Activated T-cell treated with anti-CD3 and anti-CD28 coated beads, Interleukin-2, amount 50 U/mL, for 72 hours (primary cell): ENCODE measurements around the gene ELOA. TPM values are rescaled to one million over a fixed set of nuclear protein-coding genes. Genes with fewer than 3 reads are reported as not detected.
"Not testable (repeated sequence)": the region's sequence is repeated elsewhere in the genome, so short reads cannot be mapped to it uniquely, and the experiment has no call there.

ENCODE experiments used
- ATAC-seq, 2 donors: fragments of 150-1000 bp; cut with Tn5 transposase; replicated peaks in 1 of 2; 2 replicates each; pipeline ENCODE4 v1.10.0; 2021; ENCODE audit warnings: moderate library complexity in 2 of 2, mild to moderate bottlenecking in 1 of 2
- DNase-seq, 2 donors: peaks; one replicate each; pipeline ENCODE4 v3.0.0; 2021 to 2022; ENCODE audit warnings: mixed read lengths in 1 of 2
- H3K27ac Mint-ChIP-seq: one replicate; pipeline ENCODE4 v1.8.0; 2022; ENCODE audit warnings: mild to moderate bottlenecking, moderate library complexity, mixed read lengths
- H3K27me3 Mint-ChIP-seq: one replicate; pipeline ENCODE4 v1.8.0; 2022; ENCODE audit warnings: low read depth, mixed read lengths
- H3K36me3 Mint-ChIP-seq, 2 donors: one replicate each; pipeline ENCODE4 v1.8.0; 2022; ENCODE audit warnings: mixed read lengths in 2 of 2, mild to moderate bottlenecking in 1 of 2; ENCODE audit not compliant: insufficient read depth in 2 of 2
- H3K4me1 Mint-ChIP-seq: one replicate; pipeline ENCODE4 v1.8.0; 2022; ENCODE audit warnings: low read depth, mixed read lengths
- H3K4me3 Mint-ChIP-seq, 2 donors: one replicate each; pipeline ENCODE4 v1.8.0; 2022; ENCODE audit warnings: mild to moderate bottlenecking in 2 of 2, mixed read lengths in 2 of 2, moderate library complexity in 2 of 2
- H3K9me3 Mint-ChIP-seq, 2 donors: one replicate each; pipeline ENCODE4 v1.8.0; 2022; ENCODE audit warnings: mixed read lengths in 2 of 2
- total RNA-seq, 2 donors: library from RNA; stranded (reverse); gene quantifications; one replicate each; pipeline ENCODE4 v1.2.3, GENCODE V29; 2022

Gene ELOA
- total RNA-seq, 2 donors from 2014 or later, result 32.4 to 34.1 TPM

DNA sequence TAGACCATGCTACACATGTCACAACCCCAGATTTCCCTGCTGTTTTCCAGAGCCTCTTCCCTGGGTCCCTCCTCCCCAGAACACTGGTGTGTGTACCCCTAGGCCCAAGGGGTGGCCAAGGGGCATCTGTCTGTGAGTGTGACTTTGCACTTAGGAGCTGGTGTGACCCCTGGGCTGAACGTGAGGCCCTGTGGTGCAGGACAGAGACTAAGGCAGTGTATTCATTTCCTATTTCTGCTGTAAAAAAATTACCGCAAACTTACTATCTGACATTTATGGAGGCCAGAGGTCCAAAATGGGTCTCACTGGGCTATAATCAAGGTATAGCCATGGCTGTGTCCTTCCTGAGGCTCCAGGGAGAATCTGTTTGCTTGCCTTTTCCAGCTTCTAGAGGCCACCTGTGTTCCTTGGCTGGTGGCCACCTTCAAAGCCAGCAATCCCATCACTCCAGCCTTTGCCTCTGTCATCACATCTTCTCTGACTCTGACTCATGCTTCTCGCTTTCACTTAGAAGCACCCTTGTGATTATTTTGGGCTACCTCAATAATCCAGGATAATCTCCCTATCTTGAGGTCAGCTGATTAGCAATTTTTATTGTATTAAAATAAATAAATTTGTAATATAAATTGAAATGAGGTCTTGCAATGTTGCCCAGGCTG, 24.0 kb upstream of the ELOA start:
- ATAC-seq, result no peak
- no peak for DNase-seq
- Mint-ChIP-seq H3K4me3 (no peak overlapping the region), H3K27me3 (no peaks in the 10 kb centered on the region), H3K4me1 (peaks cover 35% of the 10 kb centered on the region), H3K36me3 (peaks cover 0 to 2% of the 10 kb centered on the region in 2 donors), H3K9me3 (no peaks in the 10 kb centered on the region), H3K27ac (no peak overlapping the region)

DNA sequence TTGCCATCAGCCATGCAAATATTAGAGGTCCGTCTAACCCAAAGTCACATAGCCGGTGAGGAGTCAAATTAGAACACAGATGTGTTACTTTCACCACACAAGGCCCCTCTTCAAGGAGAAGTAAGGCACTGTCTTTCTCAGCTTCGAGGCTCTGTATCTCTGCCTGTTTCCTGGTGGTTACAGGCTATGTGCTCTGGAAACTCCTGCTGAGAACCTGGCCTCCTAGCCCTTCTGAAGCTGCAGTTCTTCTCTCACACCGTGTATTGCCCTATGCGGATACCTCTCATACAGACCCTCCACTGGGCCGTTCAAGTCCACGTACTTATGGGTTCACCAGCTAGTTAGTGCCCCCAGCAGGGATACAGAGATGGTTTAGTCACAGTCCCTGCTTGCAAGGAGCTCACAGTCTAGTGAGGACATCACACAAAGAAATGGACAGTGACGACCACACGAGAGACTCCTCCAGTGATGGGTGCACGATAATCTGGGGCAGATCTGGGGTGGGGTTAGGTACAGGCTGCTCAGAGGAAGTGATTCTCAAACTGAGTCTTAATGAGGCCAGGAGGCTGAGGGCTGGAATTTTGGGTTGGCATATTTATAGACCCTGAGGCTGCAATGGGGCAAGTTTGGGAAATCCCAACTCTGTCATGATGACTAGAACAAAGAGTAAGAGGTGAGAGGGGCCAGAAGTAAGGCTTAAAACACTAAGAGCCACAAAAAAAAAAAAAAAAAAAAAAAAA, 22.8 kb upstream of the ELOA start:
- Mint-ChIP-seq H3K4me1 (peaks cover 35% of the 10 kb centered on the region), H3K4me3 (peak overlapping the region; percentile 41 to 42), H3K36me3 (peaks cover 0 to 2% of the 10 kb centered on the region in 2 donors), H3K9me3 (no peaks in the 10 kb centered on the region), H3K27me3 (no peaks in the 10 kb centered on the region), H3K27ac (peak overlapping the region; percentile 88)
- peak; percentile 86 to 88 for ATAC-seq
- DNase-seq, result peak; percentile 55 to 57

DNA sequence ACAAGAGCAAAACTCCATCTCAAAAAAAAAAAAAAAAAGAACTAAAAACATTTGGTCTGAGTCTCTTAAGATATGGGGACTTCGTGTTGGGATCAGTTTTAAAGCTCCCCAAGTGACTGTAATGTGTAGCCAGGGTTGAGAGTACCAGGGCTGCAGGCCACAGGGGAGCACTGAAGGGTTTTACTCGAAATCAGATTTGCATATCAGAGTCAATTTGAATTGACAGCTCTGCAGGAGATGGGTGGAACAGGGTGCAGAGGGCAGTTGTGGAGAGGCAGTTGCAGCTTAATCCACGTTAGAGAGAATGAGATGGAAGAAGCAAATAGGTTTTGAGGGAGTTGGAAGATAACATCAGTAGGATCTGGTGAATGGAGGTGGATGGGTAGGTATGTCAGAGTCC, 20.6 kb upstream of the ELOA start:
- Mint-ChIP-seq H3K4me1 (peaks cover 35% of the 10 kb centered on the region), H3K4me3 (no peak overlapping the region), H3K27ac (no peak overlapping the region), H3K36me3 (peaks cover 0 to 2% of the 10 kb centered on the region in 2 donors), H3K27me3 (no peaks in the 10 kb centered on the region), H3K9me3 (no peaks in the 10 kb centered on the region)
- ATAC-seq (no peak), DNase-seq (no peak)

DNA sequence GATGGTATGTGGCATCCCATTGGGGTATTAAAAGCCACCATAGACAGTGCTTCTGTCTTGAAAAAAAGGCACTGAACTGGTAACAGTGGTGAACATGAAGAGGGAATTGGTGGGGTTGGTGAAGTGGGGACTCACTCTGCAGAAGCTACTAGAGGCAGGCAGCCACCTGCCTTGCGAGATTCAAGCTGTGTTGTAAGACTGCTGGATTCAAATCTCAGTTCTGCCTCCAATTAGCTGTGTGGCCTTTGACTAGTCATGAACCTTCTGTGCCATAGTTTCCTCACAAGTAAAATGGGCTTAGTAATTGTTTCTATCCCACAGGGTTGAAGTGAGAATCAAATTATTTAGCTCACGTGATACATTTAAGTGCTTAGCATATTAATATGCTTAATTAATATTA, 16.6 kb upstream of the ELOA start:
- Mint-ChIP-seq H3K4me3 (no peak overlapping the region), H3K9me3 (no peaks in the 10 kb centered on the region), H3K4me1 (peaks cover 6% of the 10 kb centered on the region), H3K27me3 (no peaks in the 10 kb centered on the region), H3K27ac (no peak overlapping the region), H3K36me3 (peaks cover 0 to 2% of the 10 kb centered on the region in 2 donors)
- no peak for ATAC-seq
- no peak for DNase-seq

DNA sequence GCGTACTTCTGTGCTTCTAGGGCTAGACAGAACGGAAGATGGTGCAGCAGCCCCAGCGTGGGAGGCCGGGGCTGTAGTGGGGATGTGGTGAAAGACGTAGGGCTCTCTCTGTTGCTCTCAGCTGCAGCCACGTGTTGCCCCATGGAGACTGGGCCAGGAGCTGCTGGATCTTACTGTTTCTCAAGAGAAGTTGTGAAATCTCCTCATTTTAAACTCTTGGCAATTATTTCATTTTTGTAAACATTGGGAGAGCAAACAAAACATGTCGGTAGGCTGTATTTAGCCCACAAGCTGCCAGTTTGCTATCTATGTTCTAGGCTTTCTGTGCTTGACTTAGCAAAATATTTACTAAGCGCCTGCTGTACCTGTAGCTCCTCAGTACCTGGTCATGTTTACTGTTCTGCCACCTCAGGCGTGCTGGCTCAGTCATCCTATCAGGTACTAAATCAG, 15.9 kb upstream of the ELOA start:
- no peak overlapping the region for H3K27ac Mint-ChIP-seq
- H3K36me3 Mint-ChIP-seq, result peaks cover 0 to 2% of the 10 kb centered on the region in 2 donors
- no peak for ATAC-seq

DNA sequence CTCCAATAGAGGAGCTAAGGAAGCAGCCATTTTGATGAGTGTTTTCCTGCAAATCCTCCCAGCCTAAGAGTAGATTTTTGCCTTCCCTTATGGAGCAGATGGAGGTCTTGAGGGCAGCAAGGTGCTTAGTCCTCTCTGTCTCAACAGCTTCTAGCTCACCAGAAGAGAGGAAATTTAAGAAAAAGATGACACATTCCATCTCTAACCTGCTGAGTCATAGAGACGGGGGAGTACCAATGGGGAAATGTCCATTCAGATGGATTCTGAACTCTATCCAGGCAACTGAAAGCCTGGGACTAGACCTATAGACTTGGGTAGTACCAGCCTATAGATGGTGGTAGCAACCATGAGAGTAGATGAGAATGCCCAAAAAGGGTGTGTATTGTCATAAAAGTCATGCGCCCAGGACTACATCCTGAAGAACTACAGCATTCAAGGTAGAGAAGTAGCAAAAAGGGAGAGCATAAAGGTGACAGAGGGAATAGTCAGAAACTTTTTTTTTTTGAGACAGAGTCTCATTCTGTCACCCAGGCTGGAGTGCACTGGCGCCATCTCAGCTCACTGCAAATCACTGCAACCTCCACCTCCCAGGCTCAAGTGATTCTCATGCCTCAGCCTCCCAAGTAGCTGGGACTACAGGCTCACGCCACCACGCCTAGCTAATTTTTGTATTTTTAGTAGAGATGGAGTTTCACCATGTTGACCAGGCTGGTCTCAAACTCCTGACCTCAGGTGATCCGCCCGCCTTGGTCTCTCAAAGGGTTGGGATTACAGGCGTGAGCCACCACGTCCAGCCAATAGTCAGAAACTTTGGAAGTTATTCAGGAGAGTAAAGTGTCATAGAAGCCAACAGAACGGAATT, 10.7 kb upstream of the ELOA start:
- H3K4me3 Mint-ChIP-seq, result no peak overlapping the region
- peaks cover 0 to 4% of the 10 kb centered on the region in 2 donors for H3K36me3 Mint-ChIP-seq
- H3K9me3 Mint-ChIP-seq, result no peaks in the 10 kb centered on the region
- H3K27ac Mint-ChIP-seq, result no peak overlapping the region
- DNase-seq (no peak), ATAC-seq (peak in 1 of 2 donors; percentile 9)
- no peaks in the 10 kb centered on the region for H3K27me3 Mint-ChIP-seq
- peaks cover 43% of the 10 kb centered on the region for H3K4me1 Mint-ChIP-seq

More for the DNA sequence above, 15.9 kb upstream of the ELOA start:
- no peaks in the 10 kb centered on the region for H3K27me3 Mint-ChIP-seq
- no peak for DNase-seq
- no peak overlapping the region for H3K4me3 Mint-ChIP-seq
- peaks cover 13% of the 10 kb centered on the region for H3K4me1 Mint-ChIP-seq
- H3K9me3 Mint-ChIP-seq, result no peaks in the 10 kb centered on the region

DNA sequence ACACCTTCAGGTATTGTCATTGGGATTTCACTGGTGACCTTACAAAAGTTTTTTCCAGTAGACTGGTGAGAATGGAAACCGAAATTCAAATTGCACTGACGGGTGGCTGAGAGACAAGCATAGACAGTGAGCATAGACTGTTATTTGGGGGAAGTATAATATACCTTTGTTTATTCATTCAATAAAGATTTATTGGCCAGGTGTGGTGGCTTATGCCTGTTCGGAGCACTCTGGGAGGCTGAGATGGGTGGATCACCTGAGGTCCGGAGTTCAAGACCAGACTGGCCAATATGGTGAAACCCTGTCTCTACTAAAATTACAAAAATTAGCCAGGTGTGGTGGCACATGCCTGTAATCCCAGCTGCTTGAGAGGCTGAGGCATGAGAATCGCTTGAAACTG, 10.0 kb upstream of the ELOA start:
- not testable (repeated sequence) for H3K36me3 Mint-ChIP-seq, DNase-seq, H3K4me3 Mint-ChIP-seq, H3K27me3 Mint-ChIP-seq, H3K27ac Mint-ChIP-seq, H3K9me3 Mint-ChIP-seq, ATAC-seq
- peaks cover 41% of the 10 kb centered on the region for H3K4me1 Mint-ChIP-seq

DNA sequence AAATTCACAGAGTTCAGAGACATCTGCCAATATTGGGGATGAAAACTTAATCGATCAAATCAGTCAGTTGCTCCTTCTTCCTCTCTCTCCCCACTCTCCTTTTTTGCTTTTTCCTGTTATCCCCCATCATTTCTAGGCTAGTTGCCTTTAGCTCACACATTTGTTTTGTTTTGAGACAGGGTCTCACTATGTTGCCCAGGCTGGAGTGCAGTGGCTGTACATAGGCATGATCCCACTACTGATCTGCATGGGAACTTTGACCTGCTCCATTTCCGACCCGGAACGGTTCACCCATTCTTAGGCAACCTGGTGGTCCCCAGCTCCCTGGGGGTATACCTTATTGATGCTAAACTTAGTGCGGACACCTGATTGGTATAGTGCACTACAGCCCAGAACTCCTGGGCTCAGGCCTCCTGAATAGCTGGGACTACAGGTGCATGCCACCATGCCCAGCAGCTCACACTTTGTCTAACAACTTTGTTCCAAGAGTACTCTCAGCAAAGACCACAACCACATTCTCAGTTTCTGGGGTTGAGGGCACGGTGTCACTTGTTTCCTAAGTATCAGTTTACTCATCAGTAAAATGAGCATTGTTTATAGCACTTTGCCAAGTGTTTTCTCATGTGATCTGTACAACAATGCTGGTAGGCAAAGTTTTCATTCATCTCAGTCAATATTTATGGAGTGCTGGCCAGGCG, 6.7 kb upstream of the ELOA start:
- no peak overlapping the region for H3K27ac Mint-ChIP-seq
- peak overlapping the region in 1 of 2 donors; percentile 32 for H3K4me3 Mint-ChIP-seq
- no peaks in the 10 kb centered on the region for H3K9me3 Mint-ChIP-seq
- DNase-seq (peak; percentile 42 to 70), ATAC-seq (peak; percentile 88 to 97)
- peaks cover 37% of the 10 kb centered on the region for H3K4me1 Mint-ChIP-seq
- peaks cover 0 to 4% of the 10 kb centered on the region in 2 donors for H3K36me3 Mint-ChIP-seq
- H3K27me3 Mint-ChIP-seq, result no peaks in the 10 kb centered on the region

DNA sequence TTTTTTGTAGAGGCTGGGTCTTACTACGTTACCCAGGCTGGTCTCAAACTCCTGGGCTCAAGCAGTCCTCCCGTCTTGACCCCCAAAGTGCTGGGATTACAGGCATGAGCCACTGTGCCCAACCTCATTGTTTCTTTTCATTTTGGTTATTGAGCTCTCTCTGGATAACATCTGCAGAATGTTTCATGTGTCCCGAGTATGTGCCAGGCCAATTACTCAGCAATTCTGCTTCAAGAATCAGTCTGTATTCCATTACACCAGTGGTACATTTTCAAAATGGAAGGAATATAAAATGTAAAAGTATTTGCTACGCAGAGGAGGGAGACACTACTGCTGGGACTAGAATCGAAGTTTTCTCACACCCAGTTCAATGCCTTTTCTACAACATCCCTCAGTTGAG, 1.7 kb upstream of the ELOA start:
- DNase-seq (no peak), ATAC-seq (no peak)
- H3K36me3 Mint-ChIP-seq, result peaks cover 0 to 11% of the 10 kb centered on the region in 2 donors
- no peaks in the 10 kb centered on the region for H3K9me3 Mint-ChIP-seq
- peaks cover 42% of the 10 kb centered on the region for H3K4me1 Mint-ChIP-seq
- H3K4me3 Mint-ChIP-seq, result peak overlapping the region; percentile 54 to 96
- peak overlapping the region; percentile 96 for H3K27ac Mint-ChIP-seq
- no peaks in the 10 kb centered on the region for H3K27me3 Mint-ChIP-seq

DNA sequence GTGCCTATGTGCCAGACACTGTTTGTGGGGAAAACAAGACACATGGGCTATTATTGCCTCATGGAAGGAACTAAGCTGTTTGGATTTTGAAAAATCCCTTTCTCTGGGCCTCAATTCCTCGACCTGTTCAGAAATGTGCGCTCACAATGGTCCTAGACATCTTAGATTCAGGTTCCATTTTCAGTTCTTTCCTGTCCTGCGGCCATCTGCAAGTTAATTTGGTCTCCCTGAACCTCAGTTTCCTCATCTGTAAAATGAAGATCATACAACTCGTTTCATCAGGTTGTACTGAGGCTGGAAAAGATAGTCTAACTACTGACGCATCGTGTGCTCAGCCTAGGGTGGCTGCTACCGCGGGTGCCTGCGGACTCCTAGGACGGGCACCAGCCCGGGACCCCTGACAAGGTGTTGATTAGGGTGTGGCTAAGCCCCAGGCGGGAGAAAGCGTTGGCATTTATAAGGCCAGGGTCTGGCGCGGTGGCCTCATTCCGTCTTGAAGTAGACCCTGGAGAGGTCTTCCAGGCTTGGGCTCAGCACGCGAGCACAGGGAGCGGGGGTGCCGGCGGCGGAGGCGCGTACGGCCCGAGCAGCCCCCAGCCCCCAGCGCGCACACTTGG, 493 bp upstream of the ELOA start:
- peak; percentile 39 to 44 for ATAC-seq
- Mint-ChIP-seq H3K4me3 (peak overlapping the region; percentile 95 to 96), H3K36me3 (peaks cover 0 to 14% of the 10 kb centered on the region in 2 donors), H3K27me3 (no peaks in the 10 kb centered on the region), H3K4me1 (peaks cover 47% of the 10 kb centered on the region), H3K27ac (peak overlapping the region; percentile 96), H3K9me3 (no peaks in the 10 kb centered on the region)
- no peak for DNase-seq

DNA sequence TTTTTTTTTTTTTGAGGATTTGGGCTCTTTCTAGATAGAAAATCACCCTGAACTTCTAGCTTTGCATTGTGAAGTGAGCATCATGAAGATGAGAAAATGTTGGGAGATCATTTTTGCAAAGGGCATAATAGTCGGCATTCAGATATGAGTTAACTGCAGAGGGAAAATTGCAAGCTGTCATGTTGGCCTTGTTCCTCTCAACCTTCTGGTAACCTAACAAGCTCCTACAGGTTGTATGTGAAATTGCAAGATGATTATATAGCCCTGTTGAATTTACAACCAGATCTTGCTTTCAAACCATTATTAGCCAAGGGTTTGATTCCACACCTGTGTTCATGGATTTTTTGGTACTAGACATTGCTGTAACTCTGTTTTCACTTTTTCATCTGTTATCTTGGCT, 2.2 kb downstream of the ELOA start:
- ATAC-seq, result no peak
- Mint-ChIP-seq H3K4me3 (peak overlapping the region; percentile 88 to 97), H3K9me3 (no peaks in the 10 kb centered on the region), H3K4me1 (peaks cover 57% of the 10 kb centered on the region), H3K27me3 (no peaks in the 10 kb centered on the region), H3K36me3 (peaks cover 0 to 20% of the 10 kb centered on the region in 2 donors), H3K27ac (peak overlapping the region; percentile 91)
- no peak for DNase-seq

DNA sequence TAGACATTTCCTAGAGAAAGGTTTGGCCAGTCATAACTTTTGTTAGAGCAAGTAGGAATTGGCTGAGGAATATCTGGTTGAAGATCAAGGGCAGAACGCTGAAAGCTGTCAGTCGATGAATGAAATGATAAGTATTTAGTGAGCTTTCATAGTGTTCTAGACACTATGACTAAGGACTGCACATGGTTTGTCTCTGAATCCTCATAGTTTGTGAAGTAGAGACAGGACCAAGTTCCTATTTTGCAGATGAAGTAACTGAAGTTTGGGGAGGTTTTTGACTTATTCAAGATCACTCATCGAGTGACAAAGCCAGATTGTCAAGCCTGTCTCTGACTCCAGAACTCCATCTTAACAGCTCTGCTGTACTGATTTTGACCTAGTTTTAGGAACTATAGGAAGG, 4.7 kb downstream of the ELOA start:
- ATAC-seq (no peak), DNase-seq (no peak)
- Mint-ChIP-seq H3K27me3 (no peaks in the 10 kb centered on the region), H3K9me3 (no peaks in the 10 kb centered on the region), H3K36me3 (peaks cover 8 to 27% of the 10 kb centered on the region in 2 donors), H3K4me1 (peaks cover 48% of the 10 kb centered on the region), H3K27ac (peak overlapping the region; percentile 64), H3K4me3 (no peak overlapping the region)
